HEK293T (cell line): ENCODE results near the gene ARMH3.
A peak's percentile ranks its signal among the peaks of the same experiment; 100 is the strongest.

Experiments used
- ARNT ChIP-seq: fragments of 450-650 bp; IDR thresholded peaks from 2 replicates; pipeline ENCODE4 v1.6.1; 2017; ENCODE audit warnings: mild to moderate bottlenecking
- CTBP1 ChIP-seq: fragments of 450-650 bp; IDR thresholded peaks from 2 replicates; pipeline ENCODE4 v1.6.1; 2016; ENCODE audit warnings: borderline replicate concordance
- FOXA1 ChIP-seq: fragments of 450-650 bp; IDR thresholded peaks from 2 replicates; pipeline ENCODE4 v1.6.1; 2016; ENCODE audit warnings: mild to moderate bottlenecking
- FOXK2 ChIP-seq: fragments of 450-650 bp; IDR thresholded peaks from 2 replicates; pipeline ENCODE4 v1.6.1; 2016; ENCODE audit warnings: mild to moderate bottlenecking
- HDGF ChIP-seq: fragments of 450-650 bp; IDR thresholded peaks from 2 replicates; pipeline ENCODE4 v1.6.1; 2017; ENCODE audit warnings: antibody characterized with exemption, borderline replicate concordance
- NFRKB ChIP-seq: fragments of 450-650 bp; IDR thresholded peaks from 2 replicates; pipeline ENCODE4 v1.6.1; 2016; ENCODE audit warnings: mild to moderate bottlenecking, moderate library complexity
- PKNOX1 ChIP-seq: fragments of 450-650 bp; IDR thresholded peaks from 2 replicates; pipeline ENCODE4 v1.6.1; 2016
- SP1 ChIP-seq: fragments of 450-650 bp; IDR thresholded peaks from 2 replicates; pipeline ENCODE4 v1.6.1; 2017
- SUZ12 ChIP-seq: fragments of 450-650 bp; IDR thresholded peaks from 2 replicates; pipeline ENCODE4 v1.6.1; 2016; ENCODE audit warnings: mild to moderate bottlenecking
- ZNF384 ChIP-seq: fragments of 450-650 bp; IDR thresholded peaks from 2 replicates; pipeline ENCODE4 v1.6.1; 2016

- TF ChIP-seq CTBP1: no peak
- TF ChIP-seq SP1: no peak
- no peak for TF ChIP-seq FOXK2
- no peak for TF ChIP-seq ZNF384
- TF ChIP-seq ARNT: no peak
- TF ChIP-seq SUZ12: no peak
- no peak for TF ChIP-seq NFRKB
- TF ChIP-seq HDGF: no peak
- peak; percentile 89 for TF ChIP-seq PKNOX1
- no peak for TF ChIP-seq FOXA1
Measured at GRCh38 chr10:102040305-102041050, 15.5 kb downstream of the ARMH3 start.
